ENCODE results near the gene FGGY. TPM values are rescaled to one million over a fixed set of nuclear protein-coding genes. Genes with fewer than 3 reads are reported as not detected.
"Not testable (repeated sequence)": the region's sequence is repeated elsewhere in the genome, so short reads cannot be mapped to it uniquely, and the experiment has no call there.

Gene FGGY
- total and polyA plus RNA-seq, 2 donors (not counting 1 experiment from before 2014, with no cell fraction given): 6.1 to 38.5 TPM

GRCh38 chr1:59645893-59646292 lies 349.0 kb downstream of the FGGY start:
- ChIA-PET POLR2A (no interaction called here), CTCF (interaction anchor here (0.6 kb wide), 1 partner anchor 117 kb away, joined by 3 read pairs; no protein-coding TSS in a partner anchor)
- Histone ChIP-seq H3K9ac (ENCODE audit: low read length) (no peak overlapping the region), H3K4me1 (ENCODE audit: control insufficient read depth in 2 of 2, insufficient read depth in 2 of 2, low read length in 2 of 2) (no peaks in the 10 kb centered on the region), H2AFZ (ENCODE audit: insufficient read depth, low read depth, low read length, poor library complexity, severe bottlenecking) (no peak overlapping the region), H3K9me3 (ENCODE audit: control extremely low read depth in 1 of 3, control insufficient read depth in 2 of 3, insufficient read depth in 1 of 3, low read length in 2 of 3) (peaks cover 0 to 2% (median 0%) of the 10 kb centered on the region in 3 donors), H3K4me3 (ENCODE audit: control extremely low read depth in 1 of 5, extremely low read depth in 1 of 5, insufficient read depth in 1 of 5, low read depth in 2 of 5, low read length in 4 of 5) (no peak overlapping the region), H3K27me3 (replicated peaks in 1 of 4; ENCODE audit: control extremely low read depth in 1 of 4, control insufficient read depth in 3 of 4, insufficient read depth in 4 of 4, low read length in 3 of 4) (no peaks in the 10 kb centered on the region), H3K36me3 (replicated peaks in 1 of 2; ENCODE audit: control extremely low read depth in 1 of 2, control insufficient read depth in 1 of 2, extremely low read depth in 1 of 2, insufficient read depth in 2 of 2, low read length in 1 of 2) (peaks cover 0 to under 1% of the 10 kb centered on the region in 2 experiments), H3K27ac (ENCODE audit: low read length in 2 of 2) (no peak overlapping the region), H3K4me2 (replicated peaks; ENCODE audit: low read depth, low read length, poor library complexity, severe bottlenecking) (no peak overlapping the region), H4K20me1 (ENCODE audit: control insufficient read depth, insufficient read depth, low read length, poor library complexity, severe bottlenecking) (no peaks in the 10 kb centered on the region), H3K79me2 (ENCODE audit: control insufficient read depth, insufficient read depth, low read length) (no peaks in the 10 kb centered on the region)
- WGBS (ENCODE audit: insufficient coverage): 100% methylated on average over 2 of the region's 2 CpGs
- H3K27ac Mint-ChIP-seq: no peak overlapping the region
- TF ChIP-seq EZH2 (IDR thresholded peaks at IDR 0.05; ENCODE audit: borderline replicate concordance, insufficient read depth, low read depth, low read length, poor library complexity, severe bottlenecking) (no peak), CTCF (IDR thresholded peaks at IDR 0.05) (no peak)
- H3K27me3 Mint-ChIP-seq: no peaks in the 10 kb centered on the region
- intact Hi-C loops (cut with micrococcal nuclease): no loop called here
- H3K4me3 Mint-ChIP-seq: no peak overlapping the region
- H3K9me3 Mint-ChIP-seq (ENCODE audit: insufficient read depth): no peaks in the 10 kb centered on the region
- H3K4me1 Mint-ChIP-seq: no peaks in the 10 kb centered on the region
- no peak for DNase-seq
- ATAC-seq (ENCODE audit: low read depth): no peak

GRCh38 chr1:59653142-59653958 lies 356.5 kb downstream of the FGGY start:
- intact Hi-C loops (cut with micrococcal nuclease); H3K9me3 ChIP-seq (ENCODE audit: control extremely low read depth in 1 of 3, control insufficient read depth in 2 of 3, insufficient read depth in 1 of 3, low read length in 2 of 3); H3K27ac ChIP-seq (ENCODE audit: low read length in 2 of 2); H3K36me3 ChIP-seq (replicated peaks in 1 of 2; ENCODE audit: control extremely low read depth in 1 of 2, control insufficient read depth in 1 of 2, extremely low read depth in 1 of 2, insufficient read depth in 2 of 2, low read length in 1 of 2); H3K9ac ChIP-seq (ENCODE audit: low read length); DNase-seq; H3K27ac Mint-ChIP-seq; H3K4me3 ChIP-seq (ENCODE audit: control extremely low read depth in 1 of 5, extremely low read depth in 1 of 5, insufficient read depth in 1 of 5, low read depth in 2 of 5, low read length in 4 of 5); H4K20me1 ChIP-seq (ENCODE audit: control insufficient read depth, insufficient read depth, low read length, poor library complexity, severe bottlenecking); H2AFZ ChIP-seq (ENCODE audit: insufficient read depth, low read depth, low read length, poor library complexity, severe bottlenecking); H3K9me3 Mint-ChIP-seq (ENCODE audit: insufficient read depth); H3K79me2 ChIP-seq (ENCODE audit: control insufficient read depth, insufficient read depth, low read length); ATAC-seq (ENCODE audit: low read depth); H3K4me2 ChIP-seq (replicated peaks; ENCODE audit: low read depth, low read length, poor library complexity, severe bottlenecking); POLR2A ChIA-PET; H3K27me3 Mint-ChIP-seq; CTCF ChIA-PET; H3K4me1 ChIP-seq (ENCODE audit: control insufficient read depth in 2 of 2, insufficient read depth in 2 of 2, low read length in 2 of 2); H3K4me1 Mint-ChIP-seq; H3K27me3 ChIP-seq (replicated peaks in 1 of 4; ENCODE audit: control extremely low read depth in 1 of 4, control insufficient read depth in 3 of 4, insufficient read depth in 4 of 4, low read length in 3 of 4); H3K4me3 Mint-ChIP-seq: not testable (repeated sequence)
- 99% methylated on average over 10 of the region's 30 CpGs for WGBS (ENCODE audit: insufficient coverage)
